GM12878 (cell line): Measurements from ENCODE around the gene PCBP1.

ENCODE experiments used
- BACH1 ChIP-seq: fragments of 450-650 bp; IDR thresholded peaks from 2 replicates; pipeline ENCODE4 v1.6.1; 2017; ENCODE audit warnings: mild to moderate bottlenecking, borderline replicate concordance
- BHLHE40 ChIP-seq, 2 experiments: fragments of 450-650 bp in 1 of 2; IDR thresholded peaks; 2 replicates each; pipeline ENCODE4 v1.6.1; 2011 to 2017; ENCODE audit warnings: low read depth in 2 of 2, borderline replicate concordance in 1 of 2, improper control_type of control experiment in 1 of 2, low read length in 1 of 2, mild to moderate bottlenecking in 1 of 2
- CEBPZ ChIP-seq: fragments of 150-350 bp; IDR thresholded peaks from 2 replicates; pipeline ENCODE4 v1.6.1; 2016; ENCODE audit warnings: low read depth, low read length
- CHD4 ChIP-seq: fragments of 200-600 bp; sonication (generic); IDR thresholded peaks from 2 replicates; pipeline ENCODE4 v1.6.1; 2016; ENCODE audit warnings: mild to moderate bottlenecking
- CTCF ChIP-seq, 3 experiments: IDR thresholded peaks in 2 of 3; conservative IDR thresholded peaks in 1 of 3; 2 replicates each; pipeline ENCODE4 v1.5.1; 2011; ENCODE audit warnings: low read depth in 3 of 3, low read length in 3 of 3, mild to moderate bottlenecking in 3 of 3, control low read depth in 2 of 3, moderate library complexity in 2 of 3, inconsistent platforms in 1 of 3, mixed read lengths in 1 of 3; ENCODE audit not compliant: control insufficient read depth in 2 of 3, insufficient read depth in 1 of 3; ENCODE audit errors: extremely low read depth in 1 of 3
- DPF2 ChIP-seq: fragments of 450-650 bp; IDR thresholded peaks from 2 replicates; pipeline ENCODE4 v1.6.1; 2017; ENCODE audit warnings: mild to moderate bottlenecking
- GATAD2B ChIP-seq: fragments of 450-650 bp; conservative IDR thresholded peaks from 2 replicates; pipeline ENCODE4 v1.6.1; 2017; ENCODE audit warnings: low read depth, mild to moderate bottlenecking, moderate library complexity
- NR2C2 ChIP-seq: IDR thresholded peaks from 2 replicates; pipeline ENCODE4 v1.6.1; 2011; ENCODE audit warnings: borderline replicate concordance, low read depth; ENCODE audit not compliant: control insufficient read depth, insufficient read length
- POLR2A ChIP-seq: IDR thresholded peaks from 2 replicates; pipeline ENCODE4 v1.6.1; 2011; ENCODE audit warnings: low read depth, mild to moderate bottlenecking, low read length
- SREBF2 ChIP-seq: IDR thresholded peaks from 2 replicates; pipeline ENCODE4 v1.6.1; 2012; ENCODE audit warnings: mild to moderate bottlenecking, low read length
- TCF12 ChIP-seq: IDR thresholded peaks from 2 replicates; pipeline ENCODE4 v1.6.1; 2011; ENCODE audit warnings: low read depth, mild to moderate bottlenecking, low read length
- USF2 ChIP-seq: IDR thresholded peaks from 2 replicates; pipeline ENCODE4 v1.6.1; 2011; ENCODE audit warnings: low read depth, low read length, improper control_type of control experiment, borderline replicate concordance

- no peak for TF ChIP-seq CTCF (IDR thresholded peaks at IDR 0.05 in 2 of 3, conservative IDR thresholded peaks at IDR 0.05 in 1 of 3; ENCODE audit: control insufficient read depth in 2 of 3, extremely low read depth in 1 of 3, insufficient read depth in 1 of 3, low read depth in 3 of 3, low read length in 3 of 3)
- no peak for TF ChIP-seq BACH1
- TF ChIP-seq BHLHE40 (IDR thresholded peaks at IDR 0.05; ENCODE audit: borderline replicate concordance in 1 of 2, low read depth in 2 of 2, low read length in 1 of 2) = no peak
- TF ChIP-seq GATAD2B = no peak
- no peak for TF ChIP-seq SREBF2
- TF ChIP-seq TCF12 = no peak
- TF ChIP-seq POLR2A = no peak
- no peak for TF ChIP-seq CHD4
- no peak for TF ChIP-seq NR2C2
- no peak for TF ChIP-seq DPF2
- no peak for TF ChIP-seq CEBPZ
- no peak for TF ChIP-seq USF2
These were observed 45.0 kb upstream of the PCBP1 start for GRCh38 chr2:70042246-70042645.
